Spinal cord (tissue), 10 donors: ENCODE results near the gene FSIP2. TPM values are rescaled to one million over a fixed set of nuclear protein-coding genes. Genes with fewer than 3 reads are reported as not detected.

Experiments used
- DNase-seq, 6 donors: peaks; one replicate each; pipeline versions ENCODE4 v3.0.0 to v3.0.0-alpha.2; 2013 to 2015; ENCODE audit warnings: low spot score in 6 of 6, low read depth in 4 of 6
- H3K27ac ChIP-seq: one replicate; pipeline ENCODE4 v1.5.1; 2013; ENCODE audit warnings: low read depth, low read length, control low read depth
- H3K27me3 ChIP-seq: one replicate; pipeline ENCODE4 v1.6.1; 2013; ENCODE audit warnings: low read length; ENCODE audit not compliant: control insufficient read depth, insufficient read depth
- H3K36me3 ChIP-seq: one replicate; pipeline ENCODE4 v1.6.1; 2013; ENCODE audit warnings: low read length; ENCODE audit not compliant: control insufficient read depth, insufficient read depth
- H3K4me1 ChIP-seq: one replicate; pipeline ENCODE4 v1.6.1; 2013; ENCODE audit warnings: low read length; ENCODE audit not compliant: control insufficient read depth, insufficient read depth
- H3K4me3 ChIP-seq: one replicate; pipeline ENCODE4 v1.5.1; 2013; ENCODE audit warnings: low read depth, low read length, control low read depth
- H3K9me3 ChIP-seq: one replicate; pipeline ENCODE4 v1.6.1; 2013; ENCODE audit warnings: low read length; ENCODE audit not compliant: control insufficient read depth, insufficient read depth
- whole genome bisulfite sequencing: methylation state at CpG from one replicate; pipeline ENCODE4 v1.1.5; 2013; ENCODE audit warnings: missing lambda C conversion rate; ENCODE audit not compliant: insufficient coverage; 5-methylcytosine and 5-hydroxymethylcytosine counted together
- polyA plus RNA-seq, 2 donors: library from polyadenylated mRNA; unstranded; fragments of 120-200 nt; gene quantifications; one replicate each; pipeline ENCODE4 v1.2.1, GENCODE V29; 2013; ENCODE audit not compliant: insufficient read length in 2 of 2
- total RNA-seq, 2 donors: library from RNA; depleted of rRNA in 1 of 2; stranded (reverse); fragments of 120-200 nt in 1 of 2; fragments of >200 nt in 1 of 2; gene quantifications; one replicate each; pipeline versions ENCODE4 v1.2.3 to v1.2.4, GENCODE V29; 2013 to 2014
- donor health status: healthy.

FSIP2 gene
- total and polyA plus RNA-seq, 4 donors: 1.0 to 4.3 (median 2.7) TPM

GRCh38 chr2:185796758-185797157 is 58.2 kb downstream of the FSIP2 start:
- Histone ChIP-seq H3K27me3 (no peaks in the 10 kb centered on the region), H3K9me3 (no peaks in the 10 kb centered on the region), H3K36me3 (no peaks in the 10 kb centered on the region), H3K4me3 (no peak overlapping the region), H3K4me1 (no peaks in the 10 kb centered on the region), H3K27ac (no peak overlapping the region)
- no CpG with 5 or more reads among the region's 2 CpGs for WGBS
- no peak for DNase-seq

GRCh38 chr2:185802926-185803325 is 64.3 kb downstream of the FSIP2 start:
- Histone ChIP-seq H3K9me3 (no peaks in the 10 kb centered on the region), H3K4me3 (no peak overlapping the region), H3K27me3 (no peaks in the 10 kb centered on the region), H3K27ac (no peak overlapping the region), H3K36me3 (no peaks in the 10 kb centered on the region), H3K4me1 (no peaks in the 10 kb centered on the region)
- no peak for DNase-seq

- Histone ChIP-seq H3K27ac (no peak overlapping the region), H3K36me3 (no peaks in the 10 kb centered on the region), H3K27me3 (no peaks in the 10 kb centered on the region), H3K9me3 (no peaks in the 10 kb centered on the region), H3K4me1 (no peaks in the 10 kb centered on the region), H3K4me3 (no peak overlapping the region)
- no peak for DNase-seq
Observed at GRCh38 chr2:185806783-185807182, 68.2 kb downstream of the FSIP2 start.

- no peak for DNase-seq
- Histone ChIP-seq H3K4me1 (no peaks in the 10 kb centered on the region), H3K4me3 (no peak overlapping the region), H3K9me3 (no peaks in the 10 kb centered on the region), H3K27me3 (no peaks in the 10 kb centered on the region), H3K36me3 (no peaks in the 10 kb centered on the region), H3K27ac (no peak overlapping the region)
- WGBS: 80% methylated on average over 1 of the region's 1 CpG
Observed at GRCh38 chr2:185807351-185807750, 68.7 kb downstream of the FSIP2 start.

- Histone ChIP-seq H3K27me3 (no peaks in the 10 kb centered on the region), H3K9me3 (no peaks in the 10 kb centered on the region), H3K4me1 (no peaks in the 10 kb centered on the region), H3K36me3 (no peaks in the 10 kb centered on the region), H3K27ac (no peak overlapping the region), H3K4me3 (no peak overlapping the region)
- DNase-seq: no peak
- WGBS: no CpG with 5 or more reads among the region's 2 CpGs
Observed at GRCh38 chr2:185811580-185811979, 73.0 kb downstream of the FSIP2 start.

- no peak for DNase-seq
- H3K36me3 ChIP-seq: no peaks in the 10 kb centered on the region
- WGBS: 100% methylated on average over 1 of the region's 2 CpGs
Observed at GRCh38 chr2:185813707-185814106, 75.1 kb downstream of the FSIP2 start.

GRCh38 chr2:185817991-185818390 is 79.4 kb downstream of the FSIP2 start:
- no peak overlapping the region for H3K4me3 ChIP-seq
- DNase-seq: no peak
- H3K36me3 ChIP-seq: no peaks in the 10 kb centered on the region
- H3K9me3 ChIP-seq: peaks cover 3% of the 10 kb centered on the region
- H3K27ac ChIP-seq: no peak overlapping the region
- no peaks in the 10 kb centered on the region for H3K27me3 ChIP-seq
- H3K4me1 ChIP-seq: no peaks in the 10 kb centered on the region

More at GRCh38 chr2:185813707-185814106, 75.1 kb downstream of the FSIP2 start:
- Histone ChIP-seq H3K27ac (no peak overlapping the region), H3K4me3 (no peak overlapping the region), H3K9me3 (peaks cover 3% of the 10 kb centered on the region), H3K27me3 (no peaks in the 10 kb centered on the region), H3K4me1 (no peaks in the 10 kb centered on the region)

GRCh38 chr2:185821467-185821866 is 82.9 kb downstream of the FSIP2 start:
- no peak for DNase-seq
- no peaks in the 10 kb centered on the region for H3K27me3 ChIP-seq
- 100% methylated on average over 2 of the region's 3 CpGs for WGBS
- H3K4me3 ChIP-seq: no peak overlapping the region
- peaks cover 3% of the 10 kb centered on the region for H3K9me3 ChIP-seq
- H3K36me3 ChIP-seq: no peaks in the 10 kb centered on the region
- no peak overlapping the region for H3K27ac ChIP-seq
- no peaks in the 10 kb centered on the region for H3K4me1 ChIP-seq

- Histone ChIP-seq H3K4me3 (no peak overlapping the region), H3K9me3 (no peaks in the 10 kb centered on the region), H3K27ac (no peak overlapping the region), H3K27me3 (no peaks in the 10 kb centered on the region), H3K36me3 (no peaks in the 10 kb centered on the region), H3K4me1 (no peaks in the 10 kb centered on the region)
- DNase-seq: no peak
- no CpG with 5 or more reads among the region's 2 CpGs for WGBS
Observed at GRCh38 chr2:185823773-185824172, 85.2 kb downstream of the FSIP2 start.

- no peak overlapping the region for H3K4me3 ChIP-seq
- H3K27me3 ChIP-seq: no peaks in the 10 kb centered on the region
- no peaks in the 10 kb centered on the region for H3K9me3 ChIP-seq
- no peak for DNase-seq
- no peak overlapping the region for H3K27ac ChIP-seq
- H3K4me1 ChIP-seq: no peaks in the 10 kb centered on the region
- H3K36me3 ChIP-seq: no peaks in the 10 kb centered on the region
Observed at GRCh38 chr2:185825557-185825956, 87.0 kb downstream of the FSIP2 start.

- H3K36me3 ChIP-seq: no peaks in the 10 kb centered on the region
- H3K27ac ChIP-seq: no peak overlapping the region
- no peak overlapping the region for H3K4me3 ChIP-seq
- 88% methylated on average over 1 of the region's 3 CpGs for WGBS
- H3K4me1 ChIP-seq: no peaks in the 10 kb centered on the region
- H3K27me3 ChIP-seq: no peaks in the 10 kb centered on the region
- H3K9me3 ChIP-seq: no peaks in the 10 kb centered on the region
- DNase-seq: no peak
Observed at GRCh38 chr2:185828326-185828725, 89.7 kb downstream of the FSIP2 start.
